NCI-H748 (cell line): ENCODE results near the gene VEPH1.
A peak's percentile ranks its signal among the peaks of the same experiment; 100 is the strongest.

Experiments
- DNase-seq: peaks from one replicate; lab custom pipeline; 2025; ENCODE audit not compliant: unreplicated experiment; lab: John Stamatoyannopoulos, UW

Gene VEPH1

GRCh38 chr3:157275832-157276231 is 227.4 kb downstream of the VEPH1 start:
- DNase-seq, result no peak

GRCh38 chr3:157274644-157275137 is 228.5 kb downstream of the VEPH1 start:
- no peak for DNase-seq

- DNase-seq, result no peak
Observed at GRCh38 chr3:157271283-157271882, 231.8 kb downstream of the VEPH1 start.

- DNase-seq, result no peak
Observed at GRCh38 chr3:157268026-157268425, 235.2 kb downstream of the VEPH1 start.

GRCh38 chr3:157265931-157266330 is 237.3 kb downstream of the VEPH1 start:
- DNase-seq, result no peak

GRCh38 chr3:157263027-157263426 is 240.2 kb downstream of the VEPH1 start:
- DNase-seq, result no peak

GRCh38 chr3:157261000-157261399 is 242.2 kb downstream of the VEPH1 start:
- DNase-seq, result no peak

GRCh38 chr3:157259825-157260224 is 243.4 kb downstream of the VEPH1 start:
- DNase-seq, result no peak

- no peak for DNase-seq
Observed at GRCh38 chr3:157257101-157257500, 246.1 kb downstream of the VEPH1 start.

GRCh38 chr3:157255797-157256196 is 247.4 kb downstream of the VEPH1 start:
- no peak for DNase-seq

- no peak for DNase-seq
Observed at GRCh38 chr3:157251685-157252084, 251.5 kb downstream of the VEPH1 start.

GRCh38 chr3:157249606-157250005 is 253.6 kb downstream of the VEPH1 start:
- DNase-seq, result no peak

- no peak for DNase-seq
Observed at GRCh38 chr3:157248590-157249422, 254.4 kb downstream of the VEPH1 start.

- no peak for DNase-seq
Observed at GRCh38 chr3:157247391-157247790, 255.8 kb downstream of the VEPH1 start.

GRCh38 chr3:157242836-157243235 is 260.4 kb downstream of the VEPH1 start:
- DNase-seq, result no peak

GRCh38 chr3:157241599-157241998 is 261.6 kb downstream of the VEPH1 start:
- DNase-seq, result no peak

- DNase-seq, result no peak
Observed at GRCh38 chr3:157240408-157240807, 262.8 kb downstream of the VEPH1 start.

GRCh38 chr3:157239082-157239704 is 264.0 kb downstream of the VEPH1 start:
- peak; percentile 27 for DNase-seq

GRCh38 chr3:157238457-157238856 is 264.8 kb downstream of the VEPH1 start:
- DNase-seq, result no peak

GRCh38 chr3:157237886-157238285 is 265.3 kb downstream of the VEPH1 start:
- no peak for DNase-seq

GRCh38 chr3:157235291-157235690 is 267.9 kb downstream of the VEPH1 start:
- DNase-seq, result no peak

- no peak for DNase-seq
Observed at GRCh38 chr3:157233923-157234322, 269.3 kb downstream of the VEPH1 start.
